A673 (cell line): ENCODE results near the gene RBM20. TPM values are rescaled to one million over a fixed set of nuclear protein-coding genes. Genes with fewer than 3 reads are reported as not detected.

ENCODE experiments used
- BruUV-seq: library from RNA; stranded (reverse); fragments of 400-500 nt; replicated peaks from 2 replicates; lab custom pipeline; 2021; lab: Mats Ljungman, UMichigan
- CTCF ChIA-PET: fragments of 300-600 bp; sonication (Branson Sonifier 250); formaldehyde crosslinking; loops from one replicate; lab custom pipeline; 2022; ENCODE audit warnings: antibody characterized with exemption; lab: Charles Lee
- POLR2A ChIA-PET: fragments of 300-600 bp; sonication (Branson Sonifier 250); formaldehyde crosslinking; loops from one replicate; lab custom pipeline; 2022; ENCODE audit warnings: antibody characterized with exemption; ENCODE audit not compliant: low non-redundant PET; lab: Charles Lee
- DNase-seq: peaks from one replicate; pipeline ENCODE4 v3.0.0-alpha.2; 2015; ENCODE audit warnings: low spot score
- H3K27ac ChIP-seq: fragments of 200-600 bp; sonication (generic); 2 replicates; pipeline ENCODE4 v1.5.1; 2016; ENCODE audit warnings: mixed run types, low read depth, mild to moderate bottlenecking, mixed read lengths, antibody characterized with exemption, low read length; ENCODE audit not compliant: poor library complexity, severe bottlenecking
- H3K27me3 ChIP-seq: fragments of 200-600 bp; sonication (generic); replicated peaks from 2 replicates; pipeline ENCODE4 v1.6.1; 2017; ENCODE audit warnings: mixed run types, low read depth, mild to moderate bottlenecking, mixed read lengths, antibody characterized with exemption, low read length; ENCODE audit not compliant: insufficient read depth, poor library complexity
- H3K36me3 ChIP-seq: fragments of 200-600 bp; sonication (generic); 2 replicates; pipeline ENCODE4 v1.6.1; 2016; ENCODE audit warnings: mixed run types, mild to moderate bottlenecking, mixed read lengths, antibody characterized with exemption, low read length; ENCODE audit not compliant: insufficient read depth, poor library complexity, severe bottlenecking
- H3K4me1 ChIP-seq: fragments of 200-600 bp; sonication (generic); 2 replicates; pipeline ENCODE4 v1.6.1; 2017; ENCODE audit warnings: mixed run types, mild to moderate bottlenecking, mixed read lengths, antibody characterized with exemption, low read length; ENCODE audit not compliant: insufficient read depth, poor library complexity, severe bottlenecking
- H3K4me3 ChIP-seq: fragments of 200-600 bp; sonication (generic); 2 replicates; pipeline ENCODE4 v1.5.1; 2016; ENCODE audit warnings: low read depth, mixed run types, mild to moderate bottlenecking, mixed read lengths, low read length; ENCODE audit not compliant: poor library complexity, severe bottlenecking
- H3K9me3 ChIP-seq: fragments of 200-600 bp; sonication (generic); 2 replicates; pipeline ENCODE4 v1.6.1; 2016; ENCODE audit warnings: mixed run types, low read depth, mild to moderate bottlenecking, mixed read lengths, antibody characterized with exemption, low read length; ENCODE audit not compliant: poor library complexity, severe bottlenecking
- EZH2 ChIP-seq: fragments of 200-600 bp; sonication (generic); IDR thresholded peaks from 2 replicates; pipeline ENCODE4 v1.6.1; 2017; ENCODE audit warnings: borderline replicate concordance, low read depth, mild to moderate bottlenecking, mixed read lengths, antibody characterized with exemption, low read length; ENCODE audit not compliant: poor library complexity, severe bottlenecking
- intact Hi-C: fragments of 100-400 bp; cut with micrococcal nuclease; formaldehyde crosslinking; loops from one replicate; pipeline ENCODE4 v1.10.0; 2022; ENCODE audit not compliant: unreplicated experiment
- total RNA-seq: library from RNA; stranded (reverse); gene quantifications from 2 replicates; pipeline ENCODE4 v1.2.3, GENCODE V29; 2021
- TF ChIP-seq, protein P1 (sequence below): fragments of 300-800, 200-600 bp; sonication (generic); conservative IDR thresholded peaks from 2 replicates; pipeline ENCODE4 v1.5.1; 2017; ENCODE audit warnings: low read depth, mild to moderate bottlenecking, antibody characterized with exemption, low read length, moderate library complexity, mixed read lengths

The RBM20 gene
- total RNA-seq, 1 experiment from 2014 or later: 1.3 TPM

GRCh38 chr10:110625356-110625894, 18.7 kb upstream of the RBM20 start:
- Histone ChIP-seq H3K36me3 (no peaks in the 10 kb centered on the region), H3K27ac (no peak overlapping the region), H3K9me3 (no peaks in the 10 kb centered on the region), H3K4me3 (no peak overlapping the region), H3K4me1 (peaks cover 12% of the 10 kb centered on the region), H3K27me3 (no peaks in the 10 kb centered on the region)
- intact Hi-C loops: no loop called here
- no peak for DNase-seq
- BruUV-seq: no TSS peak
- ChIA-PET CTCF (no interaction called here), POLR2A (no interaction called here)
- no peak for TF ChIP-seq EZH2
- TF ChIP-seq, protein P1, sequence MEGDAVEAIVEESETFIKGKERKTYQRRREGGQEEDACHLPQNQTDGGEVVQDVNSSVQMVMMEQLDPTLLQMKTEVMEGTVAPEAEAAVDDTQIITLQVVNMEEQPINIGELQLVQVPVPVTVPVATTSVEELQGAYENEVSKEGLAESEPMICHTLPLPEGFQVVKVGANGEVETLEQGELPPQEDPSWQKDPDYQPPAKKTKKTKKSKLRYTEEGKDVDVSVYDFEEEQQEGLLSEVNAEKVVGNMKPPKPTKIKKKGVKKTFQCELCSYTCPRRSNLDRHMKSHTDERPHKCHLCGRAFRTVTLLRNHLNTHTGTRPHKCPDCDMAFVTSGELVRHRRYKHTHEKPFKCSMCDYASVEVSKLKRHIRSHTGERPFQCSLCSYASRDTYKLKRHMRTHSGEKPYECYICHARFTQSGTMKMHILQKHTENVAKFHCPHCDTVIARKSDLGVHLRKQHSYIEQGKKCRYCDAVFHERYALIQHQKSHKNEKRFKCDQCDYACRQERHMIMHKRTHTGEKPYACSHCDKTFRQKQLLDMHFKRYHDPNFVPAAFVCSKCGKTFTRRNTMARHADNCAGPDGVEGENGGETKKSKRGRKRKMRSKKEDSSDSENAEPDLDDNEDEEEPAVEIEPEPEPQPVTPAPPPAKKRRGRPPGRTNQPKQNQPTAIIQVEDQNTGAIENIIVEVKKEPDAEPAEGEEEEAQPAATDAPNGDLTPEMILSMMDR: no peak

DNA sequence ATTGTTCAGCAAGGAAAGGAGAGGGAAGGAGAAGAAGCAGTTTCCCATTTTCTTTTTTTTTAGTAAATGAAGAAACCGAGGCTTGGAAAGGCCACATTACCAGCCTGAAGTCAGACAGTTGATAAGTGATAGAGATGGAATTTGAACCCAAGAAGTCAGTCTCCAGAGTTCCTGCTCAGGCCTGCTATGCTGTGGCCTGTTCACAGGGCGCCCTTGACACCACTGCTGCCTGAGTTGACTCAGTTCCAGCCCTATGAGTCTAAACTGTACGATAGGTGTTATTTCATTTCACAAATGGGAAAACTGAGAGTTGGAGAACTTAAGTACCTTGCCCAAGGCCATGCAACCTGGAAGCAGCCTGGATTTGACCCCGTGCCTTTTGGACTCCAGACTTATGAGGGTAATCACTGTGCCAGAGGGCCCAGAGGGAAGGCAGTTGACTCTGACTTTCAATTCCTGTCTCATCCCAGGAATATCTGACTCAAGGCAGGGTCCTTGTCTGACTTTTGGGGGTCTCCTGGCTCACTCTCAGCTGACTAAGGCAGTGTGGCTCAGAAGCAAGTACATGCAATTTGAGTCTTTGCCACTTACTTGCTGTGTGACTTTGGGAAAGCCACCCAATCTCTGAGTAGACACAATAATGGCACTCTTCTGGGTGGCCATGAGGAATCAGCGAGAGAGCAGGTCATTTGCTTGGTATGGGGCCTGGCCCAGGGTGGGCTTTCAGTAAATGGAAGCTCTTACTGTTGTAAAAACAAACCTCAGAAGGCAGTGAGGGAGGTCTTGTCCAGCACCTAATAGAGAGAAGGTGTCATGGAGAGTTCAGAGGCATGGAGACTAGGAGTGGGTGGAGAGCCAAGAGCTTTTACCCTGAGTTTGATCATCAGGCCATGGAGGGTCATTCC, 17.9 kb upstream of the RBM20 start:
- TF ChIP-seq, protein P1: no peak
- no peak for TF ChIP-seq EZH2
- Histone ChIP-seq H3K4me3 (no peak overlapping the region), H3K27ac (no peak overlapping the region), H3K36me3 (no peaks in the 10 kb centered on the region), H3K27me3 (no peaks in the 10 kb centered on the region), H3K9me3 (no peaks in the 10 kb centered on the region), H3K4me1 (peaks cover 9% of the 10 kb centered on the region)
- ChIA-PET POLR2A (no interaction called here), CTCF (no interaction called here)
- intact Hi-C loops: no loop called here
- DNase-seq: no peak
- BruUV-seq: no TSS peak

GRCh38 chr10:110628161-110628560, 16.0 kb upstream of the RBM20 start:
- Histone ChIP-seq H3K4me1 (peaks cover 9% of the 10 kb centered on the region), H3K9me3 (no peaks in the 10 kb centered on the region), H3K27me3 (no peaks in the 10 kb centered on the region), H3K27ac (no peak overlapping the region), H3K4me3 (no peak overlapping the region), H3K36me3 (no peaks in the 10 kb centered on the region)
- no TSS peak for BruUV-seq
- DNase-seq: no peak
- TF ChIP-seq, protein P1: no peak
- no peak for TF ChIP-seq EZH2
- CTCF ChIA-PET: no interaction called here
- intact Hi-C loops: no loop called here
- POLR2A ChIA-PET: no interaction called here
